Measurements from ENCODE around the gene PLPP1.

Gene PLPP1

DNA sequence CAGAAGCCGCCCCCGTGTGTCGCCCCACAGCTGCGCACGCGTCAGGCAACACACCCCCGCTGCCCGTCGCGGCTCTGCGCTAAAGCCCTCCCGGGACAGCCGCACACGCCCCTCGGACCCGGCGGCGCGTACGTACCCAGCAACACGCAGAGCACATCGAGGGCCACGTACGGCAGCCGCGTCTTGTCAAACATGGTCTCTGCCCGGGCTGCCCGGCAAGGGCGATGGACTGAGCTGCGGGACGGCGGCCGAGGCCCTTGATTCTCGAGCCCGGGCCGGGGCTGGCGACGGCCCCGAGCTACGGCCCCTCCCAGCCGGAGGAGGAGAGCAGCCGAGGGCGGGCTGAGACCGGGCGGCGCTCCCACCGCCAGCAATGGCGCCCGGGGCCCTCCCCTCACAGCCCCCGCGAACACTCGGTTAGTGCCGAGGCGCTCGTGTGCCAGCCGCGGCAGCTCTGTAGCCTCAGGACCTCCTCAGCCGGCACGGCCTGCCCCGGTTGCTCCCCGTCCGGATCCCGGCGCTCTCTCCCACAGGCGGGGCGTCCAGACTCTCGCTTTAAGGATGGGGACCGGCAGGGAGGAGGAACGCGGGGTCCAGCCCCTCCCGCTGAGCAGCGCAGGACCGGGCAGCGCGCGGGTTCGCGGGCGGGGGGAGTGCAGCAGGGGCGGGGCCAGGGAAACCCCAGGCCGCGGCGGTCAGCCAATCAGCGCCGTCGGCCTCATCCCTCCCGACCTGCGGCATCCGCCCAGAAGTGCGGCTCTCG, at the start of gene PLPP1:
PLPP1 (minus strand) TSS at position 529 of the 763 bp plus-strand sequence; CDS start at position 194, 335 bp downstream.
- TF ChIP-seq CTCF (IDR thresholded peaks at IDR 0.05; ENCODE audit: extremely low read depth, insufficient read depth, missing control alignments) = peak; percentile 31
- DNase-seq (ENCODE audit: low spot score) = peak; percentile 91
- in situ Hi-C loops (cut with MboI; ENCODE audit: low pct_unique_long_range_greater_than_20kb, low sequenced_read_pairs, unreplicated experiment) = no loop called here

DNA sequence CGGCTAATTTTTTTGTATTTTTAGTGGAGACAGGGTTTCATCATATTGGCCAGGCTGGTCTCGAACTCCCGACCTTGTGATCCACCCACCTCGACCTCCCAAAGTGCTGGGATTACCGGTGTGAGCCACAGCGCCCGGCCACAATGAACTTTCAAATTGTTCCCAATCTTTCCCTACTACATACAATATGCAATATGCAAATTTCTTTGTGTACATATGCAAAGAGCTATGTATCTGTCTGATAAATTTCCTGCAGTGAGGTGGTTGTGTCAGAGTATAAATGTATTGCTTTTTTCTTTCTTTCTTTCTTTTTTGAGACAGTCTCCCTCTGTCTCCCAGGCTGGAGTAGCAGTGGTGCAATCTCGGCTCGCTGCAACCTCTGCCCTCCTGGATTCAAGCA, 48.8 kb upstream of the PLPP1 start:
- in situ Hi-C loops (cut with MboI; ENCODE audit: low pct_unique_long_range_greater_than_20kb, low sequenced_read_pairs, unreplicated experiment) = no loop called here

GRCh38 chr5:55582256-55582655, 47.5 kb upstream of the PLPP1 start:
- TF ChIP-seq CTCF (IDR thresholded peaks at IDR 0.05; ENCODE audit: extremely low read depth, insufficient read depth, missing control alignments) = no peak
- DNase-seq (ENCODE audit: low spot score) = peak; percentile 27
- in situ Hi-C loops (cut with MboI; ENCODE audit: low pct_unique_long_range_greater_than_20kb, low sequenced_read_pairs, unreplicated experiment) = no loop called here

More for the DNA sequence above, 48.8 kb upstream of the PLPP1 start:
- TF ChIP-seq CTCF (IDR thresholded peaks at IDR 0.05; ENCODE audit: extremely low read depth, insufficient read depth, missing control alignments) = no peak
- no peak for DNase-seq (ENCODE audit: low spot score)

DNA sequence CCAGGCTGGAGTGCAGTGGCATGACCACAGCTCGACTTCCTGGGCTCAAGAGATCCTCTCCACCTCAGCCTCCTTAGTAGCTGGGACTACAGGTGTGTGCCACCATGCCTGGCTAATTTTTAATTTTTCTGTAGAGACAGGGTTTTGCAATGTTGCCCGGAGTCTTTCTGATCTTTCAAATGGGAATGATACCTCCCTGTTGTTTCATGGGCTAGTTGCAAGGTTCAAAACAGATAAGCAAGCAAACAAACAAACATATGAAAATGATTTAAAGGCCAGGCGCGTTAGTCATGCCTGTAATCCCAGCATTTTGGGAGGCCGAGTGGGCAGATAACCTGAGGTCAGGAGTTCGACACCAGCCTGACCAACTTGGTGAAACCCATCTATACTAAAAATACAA, 45.3 kb upstream of the PLPP1 start:
- in situ Hi-C loops (cut with MboI; ENCODE audit: low pct_unique_long_range_greater_than_20kb, low sequenced_read_pairs, unreplicated experiment) = no loop called here
- DNase-seq (ENCODE audit: low spot score) = no peak
- TF ChIP-seq CTCF (IDR thresholded peaks at IDR 0.05; ENCODE audit: extremely low read depth, insufficient read depth, missing control alignments) = no peak

DNA sequence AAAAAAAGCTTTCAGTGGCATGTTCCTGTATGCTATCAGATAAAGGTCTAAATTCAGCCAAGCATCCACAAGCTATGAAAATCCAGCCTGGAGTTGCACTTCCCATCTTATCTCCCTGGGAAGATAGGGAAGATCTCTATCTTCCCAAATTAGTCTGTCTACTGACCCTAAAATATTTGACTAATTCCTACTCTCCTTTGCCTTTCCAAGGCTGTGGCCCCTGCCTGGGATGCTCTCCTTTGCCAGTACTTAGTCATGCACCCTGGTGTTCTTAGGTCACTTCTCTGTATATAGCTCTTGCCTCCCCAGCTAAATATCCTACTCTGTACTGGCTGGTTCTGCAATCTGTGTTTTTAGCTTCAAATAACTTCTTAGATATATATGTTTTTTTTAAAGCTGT, 44.0 kb upstream of the PLPP1 start:
- no peak for TF ChIP-seq CTCF (IDR thresholded peaks at IDR 0.05; ENCODE audit: extremely low read depth, insufficient read depth, missing control alignments)
- in situ Hi-C loops (cut with MboI; ENCODE audit: low pct_unique_long_range_greater_than_20kb, low sequenced_read_pairs, unreplicated experiment) = no loop called here
- DNase-seq (ENCODE audit: low spot score) = no peak

DNA sequence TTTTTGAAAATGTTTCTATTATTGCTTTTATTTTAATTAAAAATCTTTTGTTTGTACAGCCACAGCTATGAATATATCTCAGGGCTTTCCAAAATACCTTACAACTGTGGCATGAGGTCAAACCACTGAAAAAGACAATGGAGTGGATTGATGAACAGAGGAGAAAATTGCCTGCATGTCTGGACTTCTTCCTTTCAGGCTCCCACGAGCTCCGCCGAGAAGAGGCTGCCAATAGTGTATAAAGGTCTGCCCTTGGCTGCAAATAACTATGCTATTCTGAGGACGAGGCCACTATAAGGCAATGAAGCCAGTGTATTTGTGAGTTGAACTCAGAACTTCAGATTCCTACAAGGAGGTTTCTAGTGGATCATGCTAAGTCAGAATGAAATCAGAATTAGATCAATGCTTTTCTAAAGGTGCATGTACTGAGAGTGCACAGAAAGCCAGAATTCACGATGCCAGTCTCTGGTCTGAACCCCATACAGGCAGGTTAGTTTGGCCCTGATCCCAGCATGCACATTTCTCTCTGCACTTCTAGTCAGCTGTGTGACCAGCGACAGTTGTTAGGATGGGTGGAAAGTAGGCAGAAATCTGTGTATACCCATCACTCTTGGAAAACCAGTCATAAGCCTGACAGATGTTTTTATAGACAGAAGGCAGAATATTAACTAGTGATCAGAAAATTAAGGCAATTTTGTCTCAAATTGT, 42.7 kb upstream of the PLPP1 start:
- TF ChIP-seq CTCF (IDR thresholded peaks at IDR 0.05; ENCODE audit: extremely low read depth, insufficient read depth, missing control alignments) = no peak
- no peak for DNase-seq (ENCODE audit: low spot score)
- in situ Hi-C loops (cut with MboI; ENCODE audit: low pct_unique_long_range_greater_than_20kb, low sequenced_read_pairs, unreplicated experiment) = no loop called here
